PC-3 (cell line): ENCODE measurements around the gene ANKRD50. TPM values are rescaled to one million over a fixed set of nuclear protein-coding genes. Genes with fewer than 3 reads are reported as not detected.

Experiments
- ATAC-seq: fragments of 200-7000 bp; cut with Tn5 transposase; 2 replicates; pipeline ENCODE4 v1.9.1; 2020; ENCODE audit warnings: mild to moderate bottlenecking, moderate library complexity
- BruUV-seq: library from RNA; stranded (reverse); fragments of 400-500 nt; replicated peaks from 2 replicates; lab custom pipeline; 2021; lab: Mats Ljungman, UMichigan
- CTCF ChIA-PET: fragments of 300-600 bp; sonication (Branson Sonifier 250); formaldehyde crosslinking; loops from one replicate; lab custom pipeline; 2022; ENCODE audit warnings: antibody characterized with exemption; lab: Charles Lee
- POLR2A ChIA-PET: fragments of 300-600 bp; sonication (Branson Sonifier 250); formaldehyde crosslinking; loops from one replicate; lab custom pipeline; 2022; ENCODE audit warnings: antibody characterized with exemption; ENCODE audit not compliant: unreplicated experiment; lab: Charles Lee
- DNase-seq: peaks from one replicate; pipeline ENCODE4 v3.0.0-alpha.2; 2015
- H2AFZ ChIP-seq: fragments of 300-600 bp; sonication (generic); 2 replicates; pipeline ENCODE4 v1.6.0; 2016; ENCODE audit warnings: antibody characterized with exemption, low read length
- H3F3A ChIP-seq: fragments of 300-600 bp; sonication (generic); one replicate; pipeline ENCODE4 v1.6.0; 2017; ENCODE audit warnings: antibody characterized with exemption, low read length, control low read depth, mild to moderate bottlenecking; ENCODE audit not compliant: unreplicated experiment
- H3K27ac ChIP-seq: fragments of 300-600 bp; sonication (generic); 2 replicates; pipeline ENCODE4 v1.5.1; 2016; ENCODE audit warnings: mild to moderate bottlenecking, low read length
- H3K27me3 ChIP-seq: fragments of 300-600 bp; sonication (generic); 2 replicates; pipeline ENCODE4 v1.6.1; 2016; ENCODE audit warnings: low read length, mixed read lengths
- H3K36me3 ChIP-seq: fragments of 300-600 bp; sonication (generic); 2 replicates; pipeline ENCODE4 v1.6.1; 2016; ENCODE audit warnings: low read depth, mixed run types, low read length, mixed read lengths
- H3K4me1 ChIP-seq: fragments of 300-600 bp; sonication (generic); 2 replicates; pipeline ENCODE4 v1.5.1; 2016; ENCODE audit warnings: low read length; ENCODE audit not compliant: insufficient read depth
- H3K4me2 ChIP-seq: fragments of 300-600 bp; sonication (generic); 2 replicates; pipeline ENCODE4 v1.6.0; 2016; ENCODE audit warnings: low read length
- H3K4me3 ChIP-seq: fragments of 300-600 bp; sonication (generic); 2 replicates; pipeline ENCODE4 v1.5.1; 2016; ENCODE audit warnings: mild to moderate bottlenecking, low read length, mixed read lengths
- H3K79me2 ChIP-seq: fragments of 300-600 bp; sonication (generic); 2 replicates; pipeline ENCODE4 v1.6.1; 2017; ENCODE audit warnings: low read length, mixed read lengths
- H3K9ac ChIP-seq: fragments of 300-600 bp; sonication (generic); 2 replicates; pipeline ENCODE4 v1.6.0; 2016; ENCODE audit warnings: mild to moderate bottlenecking, low read length
- H3K9me2 ChIP-seq: fragments of 300-600 bp; sonication (generic); replicated peaks from 2 replicates; pipeline ENCODE4 v1.6.1; 2016; ENCODE audit warnings: mixed run types, low read length, mixed read lengths
- H3K9me3 ChIP-seq: fragments of 300-600 bp; sonication (generic); 2 replicates; pipeline ENCODE4 v1.6.1; 2016; ENCODE audit warnings: low read length, mixed read lengths
- H4K20me1 ChIP-seq: fragments of 300-600 bp; sonication (generic); 2 replicates; pipeline ENCODE4 v1.6.1; 2016; ENCODE audit warnings: low read length, mixed read lengths
- EZH2 ChIP-seq: fragments of 300-600 bp; sonication (generic); IDR thresholded peaks from one replicate; pipeline ENCODE4 v1.6.1; 2017; ENCODE audit warnings: antibody characterized with exemption, mild to moderate bottlenecking, low read length; ENCODE audit not compliant: unreplicated experiment
- EZH2phosphoT487 ChIP-seq: fragments of 300-600 bp; sonication (generic); IDR thresholded peaks from 2 replicates; pipeline ENCODE4 v1.6.1; 2018; ENCODE audit warnings: mild to moderate bottlenecking, antibody characterized with exemption, low read length, borderline replicate concordance
- intact Hi-C: fragments of 100-400 bp; cut with micrococcal nuclease; formaldehyde crosslinking; loops from 2 replicates; pipeline ENCODE4 v1.9.0; 2023
- total RNA-seq: library from RNA; depleted of rRNA; stranded (reverse); fragments of >200 nt; gene quantifications from 2 replicates; pipeline ENCODE4 v1.2.3, GENCODE V29; 2014
- TF ChIP-seq, protein P1 (sequence below): fragments of 300-600 bp; sonication (generic); conservative IDR thresholded peaks from 2 replicates; pipeline ENCODE4 v1.5.1; 2017; ENCODE audit warnings: antibody characterized with exemption, low read depth, mild to moderate bottlenecking, low read length

Gene ANKRD50
- total RNA-seq, 1 experiment from 2014 or later: 26.3 TPM

GRCh38 chr4:124694306-124694705 is 18.2 kb downstream of the ANKRD50 start:
- ATAC-seq (no peak), DNase-seq (no peak)
- Histone ChIP-seq H3K9ac (no peak overlapping the region), H2AFZ (no peak overlapping the region), H3K36me3 (peaks cover 39% of the 10 kb centered on the region), H3K9me2 (no peaks in the 10 kb centered on the region), H3K9me3 (0 out of 2 replicates have a peak, but pooled peaks cover 4% of the 10 kb centered on the region), H3K4me2 (no peak overlapping the region), H3K27ac (no peak overlapping the region), H3K79me2 (peaks cover 95% of the 10 kb centered on the region), H3K27me3 (no peaks in the 10 kb centered on the region), H4K20me1 (no peaks in the 10 kb centered on the region), H3F3A (no peaks in the 10 kb centered on the region), H3K4me1 (no peaks in the 10 kb centered on the region), H3K4me3 (no peak overlapping the region)
- TF ChIP-seq, protein P1, sequence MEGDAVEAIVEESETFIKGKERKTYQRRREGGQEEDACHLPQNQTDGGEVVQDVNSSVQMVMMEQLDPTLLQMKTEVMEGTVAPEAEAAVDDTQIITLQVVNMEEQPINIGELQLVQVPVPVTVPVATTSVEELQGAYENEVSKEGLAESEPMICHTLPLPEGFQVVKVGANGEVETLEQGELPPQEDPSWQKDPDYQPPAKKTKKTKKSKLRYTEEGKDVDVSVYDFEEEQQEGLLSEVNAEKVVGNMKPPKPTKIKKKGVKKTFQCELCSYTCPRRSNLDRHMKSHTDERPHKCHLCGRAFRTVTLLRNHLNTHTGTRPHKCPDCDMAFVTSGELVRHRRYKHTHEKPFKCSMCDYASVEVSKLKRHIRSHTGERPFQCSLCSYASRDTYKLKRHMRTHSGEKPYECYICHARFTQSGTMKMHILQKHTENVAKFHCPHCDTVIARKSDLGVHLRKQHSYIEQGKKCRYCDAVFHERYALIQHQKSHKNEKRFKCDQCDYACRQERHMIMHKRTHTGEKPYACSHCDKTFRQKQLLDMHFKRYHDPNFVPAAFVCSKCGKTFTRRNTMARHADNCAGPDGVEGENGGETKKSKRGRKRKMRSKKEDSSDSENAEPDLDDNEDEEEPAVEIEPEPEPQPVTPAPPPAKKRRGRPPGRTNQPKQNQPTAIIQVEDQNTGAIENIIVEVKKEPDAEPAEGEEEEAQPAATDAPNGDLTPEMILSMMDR: no peak
- TF ChIP-seq EZH2phosphoT487 (no peak), EZH2 (no peak)
- intact Hi-C loops: no loop called here
- ChIA-PET POLR2A (no interaction called here), CTCF (no interaction called here)
- BruUV-seq: no TSS peak

- no peak overlapping the region for H3K9ac ChIP-seq
- H3K4me3 ChIP-seq: no peak overlapping the region
- CTCF ChIA-PET: no interaction called here
- H3K79me2 ChIP-seq: peaks cover 96% of the 10 kb centered on the region
- intact Hi-C loops: no loop called here
- H3K4me2 ChIP-seq: no peak overlapping the region
- no peak for DNase-seq
- H4K20me1 ChIP-seq: no peaks in the 10 kb centered on the region
- no peak for ATAC-seq
- BruUV-seq: no TSS peak
- no peaks in the 10 kb centered on the region for H3K27me3 ChIP-seq
- H2AFZ ChIP-seq: no peak overlapping the region
- H3K27ac ChIP-seq: no peak overlapping the region
- no peaks in the 10 kb centered on the region for H3K9me3 ChIP-seq
- no peaks in the 10 kb centered on the region for H3F3A ChIP-seq
- POLR2A ChIA-PET: no interaction called here
- peaks cover 27% of the 10 kb centered on the region for H3K36me3 ChIP-seq
- no peaks in the 10 kb centered on the region for H3K4me1 ChIP-seq
- no peak for TF ChIP-seq EZH2phosphoT487
- TF ChIP-seq, protein P1: no peak
- TF ChIP-seq EZH2: no peak
- H3K9me2 ChIP-seq: no peaks in the 10 kb centered on the region
Observed at GRCh38 chr4:124691801-124692200, 20.7 kb downstream of the ANKRD50 start.

DNA sequence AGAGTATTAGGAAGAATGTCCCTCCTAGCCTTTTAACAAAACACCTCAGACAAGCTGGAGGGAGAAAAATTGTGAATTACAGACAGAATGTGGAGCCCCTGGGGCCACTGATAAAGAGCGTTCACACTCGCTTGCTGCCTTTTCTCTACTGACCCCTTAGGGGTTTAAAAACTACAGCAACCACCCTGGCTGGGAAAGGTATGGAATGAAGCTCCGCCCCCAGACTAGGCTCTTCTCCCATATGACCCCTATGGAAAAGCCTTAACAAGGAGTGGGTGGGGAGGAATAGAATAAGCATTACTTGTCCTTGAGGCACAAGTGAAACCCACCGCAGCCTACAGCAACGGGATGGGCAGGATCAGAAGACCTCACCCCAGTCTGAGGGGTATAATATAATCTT is 26.3 kb downstream of the ANKRD50 start:
- peaks cover 95% of the 10 kb centered on the region for H3K79me2 ChIP-seq
- peaks cover 16% of the 10 kb centered on the region for H3K36me3 ChIP-seq
- no peak overlapping the region for H3K9ac ChIP-seq
- no peak overlapping the region for H3K4me3 ChIP-seq
- DNase-seq: no peak
- intact Hi-C loops: no loop called here
- no peaks in the 10 kb centered on the region for H3K27me3 ChIP-seq
- no TSS peak for BruUV-seq
- H3K27ac ChIP-seq: no peak overlapping the region
- ChIA-PET POLR2A (no interaction called here), CTCF (interaction anchor here (0.6 kb wide), 1 partner anchor 29 kb away, joined by 3 read pairs; no protein-coding TSS in a partner anchor)
- no peaks in the 10 kb centered on the region for H3F3A ChIP-seq
- no peak for ATAC-seq
- no peaks in the 10 kb centered on the region for H3K9me3 ChIP-seq
- no peaks in the 10 kb centered on the region for H3K9me2 ChIP-seq
- no peak overlapping the region for H2AFZ ChIP-seq
- H3K4me2 ChIP-seq: no peak overlapping the region
- no peak for TF ChIP-seq EZH2
- no peak for TF ChIP-seq EZH2phosphoT487
- TF ChIP-seq, protein P1: no peak
- H3K4me1 ChIP-seq: peaks cover 8% of the 10 kb centered on the region; the same call in 1 of the 2 replicates
- no peaks in the 10 kb centered on the region for H4K20me1 ChIP-seq
